Nephron progenitor cell (in vitro differentiated cells): ENCODE data around the gene KIF3B.
A peak's percentile ranks its signal among the peaks of the same experiment; 100 is the strongest.

Experiments
- DNase-seq: peaks from one replicate; pipeline ENCODE4 v3.0.0; 2021
- H3K27ac Mint-ChIP-seq: 2 replicates; pipeline ENCODE4 v1.8.0; 2021; ENCODE audit warnings: mild to moderate bottlenecking, moderate library complexity, mixed read lengths
- H3K27me3 Mint-ChIP-seq: 2 replicates; pipeline ENCODE4 v1.8.0; 2021; ENCODE audit warnings: mild to moderate bottlenecking, low read depth, mixed read lengths; ENCODE audit not compliant: poor library complexity
- H3K36me3 Mint-ChIP-seq: 2 replicates; pipeline ENCODE4 v1.8.0; 2021; ENCODE audit warnings: low read depth, mixed read lengths
- H3K4me1 Mint-ChIP-seq: 2 replicates; pipeline ENCODE4 v1.8.0; 2021; ENCODE audit warnings: mixed read lengths
- H3K4me3 Mint-ChIP-seq: 2 replicates; pipeline ENCODE4 v1.8.0; 2021; ENCODE audit warnings: mild to moderate bottlenecking, moderate library complexity, mixed read lengths
- H3K9me3 Mint-ChIP-seq: 2 replicates; pipeline ENCODE4 v1.8.0; 2021; ENCODE audit warnings: mild to moderate bottlenecking, moderate library complexity, mixed read lengths
- CTCF ChIP-seq: fragments of 200-600 bp; sonication (generic); IDR thresholded peaks from 2 replicates; pipeline ENCODE4 v1.5.0; 2021; ENCODE audit warnings: antibody characterized with exemption

KIF3B gene

GRCh38 chr20:32357869-32358631 lies 80.6 kb downstream of the KIF3B start, which contains the start of gene ASXL1:
Gene ASXL1 (plus strand): TSS chr20:32358331. CDS start chr20:32358776, 445 bp downstream.
- Mint-ChIP-seq H3K4me1 (peaks cover 36% of the 10 kb centered on the region), H3K27ac (peak within 1 kb of the TSS; percentile 100)

GRCh38 chr20:32358632-32358882 lies 81.1 kb downstream of the KIF3B start:
- no peaks in the 10 kb centered on the region for H3K27me3 Mint-ChIP-seq
- H3K27ac Mint-ChIP-seq = no peak overlapping the region
- peaks cover 41% of the 10 kb centered on the region for H3K4me1 Mint-ChIP-seq
- peaks cover 31% of the 10 kb centered on the region for H3K36me3 Mint-ChIP-seq
- peaks cover 3% of the 10 kb centered on the region for H3K9me3 Mint-ChIP-seq
- H3K4me3 Mint-ChIP-seq = peak overlapping the region; percentile 98
- no peak for DNase-seq
- TF ChIP-seq CTCF = no peak

More at GRCh38 chr20:32357869-32358631, 80.6 kb downstream of the KIF3B start, which contains the start of gene ASXL1:
- peak; percentile 99 for DNase-seq
- TF ChIP-seq CTCF = no peak
- H3K4me3 Mint-ChIP-seq = peak within 1 kb of the TSS; percentile 98
- peaks cover 3% of the 10 kb centered on the region for H3K9me3 Mint-ChIP-seq
- H3K27me3 Mint-ChIP-seq = peaks cover 4% of the 10 kb centered on the region
- H3K36me3 Mint-ChIP-seq = peaks cover 31% of the 10 kb centered on the region

GRCh38 chr20:32358883-32359632 lies 81.6 kb downstream of the KIF3B start:
- H3K27ac Mint-ChIP-seq = peak overlapping the region; percentile 97
- peaks cover 3% of the 10 kb centered on the region for H3K9me3 Mint-ChIP-seq
- H3K36me3 Mint-ChIP-seq = peaks cover 31% of the 10 kb centered on the region
- H3K4me1 Mint-ChIP-seq = peaks cover 44% of the 10 kb centered on the region
- peak; percentile 78 for DNase-seq
- no peak for TF ChIP-seq CTCF
- H3K4me3 Mint-ChIP-seq = peak overlapping the region; percentile 98
- H3K27me3 Mint-ChIP-seq = no peaks in the 10 kb centered on the region

GRCh38 chr20:32359633-32360332 lies 82.3 kb downstream of the KIF3B start:
- peaks cover 48% of the 10 kb centered on the region for H3K4me1 Mint-ChIP-seq

GRCh38 chr20:32360333-32360634 lies 82.8 kb downstream of the KIF3B start:
- DNase-seq = no peak
- Mint-ChIP-seq H3K27me3 (no peaks in the 10 kb centered on the region), H3K4me1 (peaks cover 53% of the 10 kb centered on the region), H3K36me3 (peaks cover 31% of the 10 kb centered on the region), H3K9me3 (peaks cover 3% of the 10 kb centered on the region), H3K27ac (no peak overlapping the region), H3K4me3 (peak overlapping the region; percentile 98)
- no peak for TF ChIP-seq CTCF

More at GRCh38 chr20:32359633-32360332, 82.3 kb downstream of the KIF3B start:
- peak overlapping the region; percentile 98 for H3K4me3 Mint-ChIP-seq
- H3K27ac Mint-ChIP-seq = peak overlapping the region; percentile 97
- peaks cover 3% of the 10 kb centered on the region for H3K9me3 Mint-ChIP-seq
- no peaks in the 10 kb centered on the region for H3K27me3 Mint-ChIP-seq
- no peak for TF ChIP-seq CTCF
- no peak for DNase-seq
- H3K36me3 Mint-ChIP-seq = peaks cover 31% of the 10 kb centered on the region
